ENCODE measurements around the gene KCTD10.

KCTD10 gene

GRCh38 chr12:109504068-109504467 lies 27.0 kb upstream of the KCTD10 start:
- H3K4me3 ChIP-seq (ENCODE audit: low read length), result no peak overlapping the region
- no peak for DNase-seq (ENCODE audit: low read depth)
- no peak for TF ChIP-seq CTCF (IDR thresholded peaks at IDR 0.05; ENCODE audit: insufficient read depth, low read depth, low read length, missing control alignments)

GRCh38 chr12:109503611-109504010 lies 26.5 kb upstream of the KCTD10 start:
- no peak for DNase-seq (ENCODE audit: low read depth)
- no peak overlapping the region for H3K4me3 ChIP-seq (ENCODE audit: low read length)
- no peak for TF ChIP-seq CTCF (IDR thresholded peaks at IDR 0.05; ENCODE audit: insufficient read depth, low read depth, low read length, missing control alignments)

GRCh38 chr12:109502332-109502731 lies 25.2 kb upstream of the KCTD10 start:
- no peak for DNase-seq (ENCODE audit: low read depth)
- H3K4me3 ChIP-seq (ENCODE audit: low read length), result no peak overlapping the region
- no peak for TF ChIP-seq CTCF (IDR thresholded peaks at IDR 0.05; ENCODE audit: insufficient read depth, low read depth, low read length, missing control alignments)

- no peak for DNase-seq (ENCODE audit: low read depth)
- no peak overlapping the region for H3K4me3 ChIP-seq (ENCODE audit: low read length)
- no peak for TF ChIP-seq CTCF (IDR thresholded peaks at IDR 0.05; ENCODE audit: insufficient read depth, low read depth, low read length, missing control alignments)
These were observed 24.2 kb upstream of the KCTD10 start for GRCh38 chr12:109501299-109501698.

DNA sequence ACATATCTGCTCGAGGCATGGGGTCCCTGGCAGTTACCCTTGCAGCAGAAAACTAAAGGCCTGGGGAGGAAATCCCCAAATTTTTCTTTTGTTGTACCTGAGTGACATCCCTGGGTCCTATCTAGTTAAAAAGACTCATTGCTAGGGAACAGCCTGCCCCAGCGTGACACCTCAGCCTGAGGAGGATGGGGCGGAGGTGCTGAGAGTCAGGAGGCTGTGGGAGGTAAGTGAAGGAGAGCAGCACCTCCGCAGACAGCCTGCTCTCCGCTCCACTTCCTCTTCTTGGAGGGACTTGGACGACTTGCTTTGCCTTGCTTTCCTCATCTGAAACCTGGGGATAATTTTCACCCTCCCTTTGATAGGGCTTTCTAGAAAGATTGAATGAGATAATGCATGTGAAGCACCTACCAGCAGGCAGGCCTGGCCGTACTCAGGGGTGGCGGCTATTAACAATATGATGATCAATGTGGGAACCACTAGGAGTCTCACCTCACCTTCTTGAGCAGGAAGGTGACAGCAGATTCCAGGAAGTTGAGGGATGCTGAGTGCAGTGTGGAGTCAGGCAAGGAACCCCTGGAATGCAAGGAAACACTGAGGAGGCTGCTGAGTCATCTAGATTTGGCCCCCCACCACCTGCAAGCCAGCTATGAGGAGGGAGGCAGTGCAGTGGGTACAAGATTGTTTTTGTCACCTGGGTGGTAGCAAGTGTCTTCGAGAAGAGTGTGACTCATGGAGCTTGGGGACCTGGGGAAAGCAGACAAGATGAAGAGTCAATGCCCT lies 23.5 kb upstream of the KCTD10 start:
- no peak for DNase-seq (ENCODE audit: low read depth)
- H3K4me3 ChIP-seq (ENCODE audit: low read length), result no peak overlapping the region
- no peak for TF ChIP-seq CTCF (IDR thresholded peaks at IDR 0.05; ENCODE audit: insufficient read depth, low read depth, low read length, missing control alignments)

- DNase-seq (ENCODE audit: low read depth), result peak; percentile 94
- no peak overlapping the region for H3K4me3 ChIP-seq (ENCODE audit: low read length)
- TF ChIP-seq CTCF (IDR thresholded peaks at IDR 0.05; ENCODE audit: insufficient read depth, low read depth, low read length, missing control alignments), result no peak
These were observed 20.6 kb upstream of the KCTD10 start for GRCh38 chr12:109497675-109498074.

- DNase-seq (ENCODE audit: low read depth), result no peak
- TF ChIP-seq CTCF (IDR thresholded peaks at IDR 0.05; ENCODE audit: insufficient read depth, low read depth, low read length, missing control alignments), result no peak
- H3K4me3 ChIP-seq (ENCODE audit: low read length), result no peak overlapping the region
These were observed 19.2 kb upstream of the KCTD10 start for GRCh38 chr12:109496306-109496705.

Data from epithelial cell of esophagus (primary cell).